H1 (cell line): ENCODE measurements around the gene HADHA. TPM values are rescaled to one million over a fixed set of nuclear protein-coding genes. Genes with fewer than 3 reads are reported as not detected.

Experiments
- BCL11A ChIP-seq, 2 experiments: IDR thresholded peaks; one replicate each; pipeline ENCODE4 v1.6.1; 2011; ENCODE audit warnings: low read depth in 2 of 2, low read length in 2 of 2, mild to moderate bottlenecking in 2 of 2
- CEBPB ChIP-seq: IDR thresholded peaks from 2 replicates; pipeline ENCODE4 v1.6.1; 2012; ENCODE audit warnings: low read depth, low read length
- CTBP2 ChIP-seq: IDR thresholded peaks from 2 replicates; pipeline ENCODE4 v1.7.0; 2011; ENCODE audit warnings: borderline replicate concordance, mild to moderate bottlenecking, moderate library complexity, mixed read lengths, low read length; ENCODE audit not compliant: insufficient read depth, insufficient read length
- GTF2F1 ChIP-seq: IDR thresholded peaks from 2 replicates; pipeline ENCODE4 v1.6.1; 2012; ENCODE audit warnings: low read depth, low read length, improper control_type of control experiment, borderline replicate concordance
- SIRT6 ChIP-seq: IDR thresholded peaks from one replicate; pipeline ENCODE4 v1.7.1; 2012; ENCODE audit warnings: low read length, inconsistent platforms
- TBP ChIP-seq: IDR thresholded peaks from 2 replicates; pipeline ENCODE4 v1.6.1; 2011; ENCODE audit warnings: low read depth, low read length, improper control_type of control experiment
- polyA plus RNA-seq, 7 experiments: library from polyadenylated mRNA; depleted of rRNA in 3 of 7; stranded (reverse) in 5 of 7; unstranded in 2 of 7; fragments of >200 nt in 5 of 7; fragments of 200-250 nt in 2 of 7; gene quantifications; 1 replicate in 5 of 7; 2 replicates in 1 of 7; 4 replicates in 1 of 7; pipeline versions ENCODE4 v1.2.1 to v1.2.3, GENCODE V29; 2011 to 2013; ENCODE audit warnings: missing spikeins in 2 of 7, mixed read lengths in 2 of 7
- total RNA-seq: library from RNA; stranded (reverse); fragmentation: NEBNext Ultra II Directional; extraction: Animal tissue kit (Norgen Biotek cat#: 25700); gene quantifications from 2 replicates; pipeline ENCODE4 v1.2.1, GENCODE V29; 2021

HADHA gene
- total and polyA plus RNA-seq, 2 of the 8 experiments (the other 6 are each of a cell fraction or from before 2014, with no cell fraction given): 64.6 to 131 TPM

DNA sequence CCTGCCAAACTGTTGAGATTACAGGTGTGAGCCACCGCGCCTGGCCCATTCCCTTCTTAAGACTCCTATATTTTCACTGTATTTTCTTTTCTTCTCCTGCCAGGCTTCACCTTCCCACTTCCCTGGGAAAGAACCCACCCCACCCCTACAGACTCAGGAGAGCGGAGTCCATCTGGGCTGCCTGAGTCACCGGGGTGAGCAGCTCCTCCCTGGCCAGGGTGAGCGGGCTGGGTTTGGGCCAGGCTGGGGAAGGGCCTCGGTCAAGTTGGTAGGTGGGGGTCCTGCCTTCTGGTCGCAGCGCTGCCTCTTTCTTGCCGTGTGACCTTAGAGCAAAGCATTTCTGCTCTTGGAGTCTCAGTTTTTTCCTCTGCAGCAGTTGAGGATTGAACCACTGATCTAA, 73.6 kb downstream of the HADHA start (continued):
- TF ChIP-seq BCL11A (IDR thresholded peaks at IDR 0.05; ENCODE audit: low read depth in 2 of 2, low read length in 2 of 2) (no peak), SIRT6 (no peak), TBP (no peak), GTF2F1 (no peak), CTBP2 (no peak), CEBPB (no peak)
- TF ChIP-seq, all 59 proteins: peak for 0
